Type B pancreatic cell (in vitro differentiated cells): ENCODE measurements around the gene CDKN2B. TPM values are rescaled to one million over a fixed set of nuclear protein-coding genes. Genes with fewer than 3 reads are reported as not detected.

Source experiments
- DNase-seq: peaks from one replicate; pipeline ENCODE4 v3.0.0; 2021; ENCODE audit warnings: mixed read lengths; ENCODE audit not compliant: unreplicated experiment; ENCODE audit errors: extremely low spot score
- H3K27ac Mint-ChIP-seq: 2 replicates; pipeline ENCODE4 v1.8.0; 2021; ENCODE audit warnings: mild to moderate bottlenecking, mixed read lengths
- H3K27me3 Mint-ChIP-seq: 2 replicates; pipeline ENCODE4 v1.8.0; 2021; ENCODE audit warnings: mixed read lengths
- H3K36me3 Mint-ChIP-seq: 2 replicates; pipeline ENCODE4 v1.8.0; 2021; ENCODE audit warnings: mixed read lengths
- H3K4me1 Mint-ChIP-seq: one replicate; pipeline ENCODE4 v1.8.0; 2021; ENCODE audit warnings: mixed read lengths; ENCODE audit not compliant: unreplicated experiment
- H3K4me3 Mint-ChIP-seq: 2 replicates; pipeline ENCODE4 v1.8.0; 2021; ENCODE audit warnings: mild to moderate bottlenecking, mixed read lengths
- H3K9me3 Mint-ChIP-seq: 2 replicates; pipeline ENCODE4 v1.8.0; 2021; ENCODE audit warnings: mixed read lengths
- CTCF ChIP-seq: fragments of 200-600 bp; sonication (generic); conservative IDR thresholded peaks from 2 replicates; pipeline ENCODE4 v1.5.0; 2021; ENCODE audit warnings: antibody characterized with exemption, mild to moderate bottlenecking
- total RNA-seq: library from RNA; stranded (reverse); gene quantifications from 2 replicates; pipeline ENCODE4 v1.2.1, GENCODE V29; 2021; ENCODE audit warnings: low replicate concordance

Gene CDKN2B
- total RNA-seq, 1 donor from 2014 or later = 18.4 TPM

DNA sequence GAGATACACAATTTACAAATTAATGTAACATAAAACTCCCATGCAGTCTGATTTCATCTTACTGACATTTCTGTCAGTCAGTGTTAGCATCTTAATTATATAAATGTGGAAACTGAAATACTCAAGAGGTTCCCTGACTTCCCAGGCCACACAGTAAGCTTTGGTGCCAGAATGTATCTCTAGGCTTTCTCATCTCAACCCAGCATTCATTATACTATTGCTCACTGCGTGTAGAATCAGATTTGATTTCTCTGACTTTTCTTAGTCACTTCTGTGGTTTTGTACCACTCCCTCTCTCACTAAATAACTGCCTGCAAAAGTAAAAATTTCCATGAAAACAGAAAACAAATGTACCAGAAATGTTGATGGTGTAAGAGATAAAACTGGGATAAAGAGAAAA lies 31.7 kb upstream of the CDKN2B start:
- Mint-ChIP-seq H3K27me3 (no peaks in the 10 kb centered on the region), H3K27ac (peak overlapping the region; percentile 96), H3K36me3 (no peaks in the 10 kb centered on the region), H3K4me3 (no peak overlapping the region), H3K4me1 (no peaks in the 10 kb centered on the region), H3K9me3 (no peaks in the 10 kb centered on the region)
- no peak for DNase-seq
- TF ChIP-seq CTCF = no peak

DNA sequence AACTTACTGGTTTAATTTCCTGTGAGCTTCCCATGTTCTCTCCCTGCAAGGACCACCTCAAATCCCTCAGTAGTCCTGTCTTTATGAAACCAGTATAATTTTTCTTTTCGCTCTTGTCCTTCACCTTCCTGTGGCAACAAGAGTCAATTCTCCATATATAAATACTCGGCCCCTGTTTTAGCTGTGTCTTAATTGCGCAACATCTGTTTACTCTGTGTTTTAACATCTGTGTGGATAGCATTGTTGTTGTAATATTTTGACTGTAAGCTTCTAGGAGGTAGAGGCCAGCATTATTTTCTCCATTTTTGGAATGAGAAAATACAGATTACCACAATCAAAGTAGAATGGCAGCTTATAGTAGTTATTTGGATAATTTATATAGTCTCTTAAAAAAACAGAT lies 30.2 kb upstream of the CDKN2B start:
- no peak for TF ChIP-seq CTCF
- no peaks in the 10 kb centered on the region for H3K9me3 Mint-ChIP-seq
- no peaks in the 10 kb centered on the region for H3K4me1 Mint-ChIP-seq
- H3K36me3 Mint-ChIP-seq = no peaks in the 10 kb centered on the region
- H3K4me3 Mint-ChIP-seq = no peak overlapping the region
- H3K27ac Mint-ChIP-seq = no peak overlapping the region
- no peaks in the 10 kb centered on the region for H3K27me3 Mint-ChIP-seq
- DNase-seq = no peak

DNA sequence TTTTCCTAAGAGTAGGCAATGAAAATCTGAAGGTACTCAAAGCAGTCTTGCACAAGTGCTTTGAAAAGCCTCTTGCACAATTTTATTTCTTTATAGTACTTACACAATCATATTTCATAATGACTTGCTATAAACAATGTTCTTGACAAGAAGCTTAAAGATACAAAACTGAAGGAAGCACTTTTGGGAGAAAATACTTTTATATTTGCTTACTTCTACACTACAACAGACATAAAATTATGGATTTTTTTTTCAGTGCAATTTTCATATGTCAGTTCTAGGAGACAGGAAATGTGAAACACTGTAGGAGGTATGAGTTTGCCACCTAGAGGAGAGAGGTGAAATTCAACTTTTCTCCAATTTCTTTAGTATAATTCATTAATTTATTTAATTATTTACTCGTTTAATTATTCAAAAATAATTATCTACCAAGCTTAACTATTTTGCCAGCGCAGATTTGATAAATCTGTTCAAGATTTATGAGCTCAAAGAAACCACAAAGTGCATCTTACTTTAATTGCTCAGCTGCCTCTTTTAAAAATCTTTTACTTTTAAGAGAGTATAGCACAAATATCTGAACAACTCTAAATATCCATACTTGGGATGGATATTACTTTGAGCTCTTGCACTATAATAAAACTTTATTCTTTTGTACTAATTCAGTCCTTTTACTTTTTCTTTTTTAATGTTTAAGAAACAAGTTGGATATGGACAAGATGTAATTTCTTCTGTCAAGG lies 29.0 kb upstream of the CDKN2B start:
- Mint-ChIP-seq H3K27me3 (no peaks in the 10 kb centered on the region), H3K4me3 (no peak overlapping the region), H3K4me1 (no peaks in the 10 kb centered on the region), H3K36me3 (no peaks in the 10 kb centered on the region), H3K27ac (peak overlapping the region; percentile 85), H3K9me3 (no peaks in the 10 kb centered on the region)
- peak; percentile 71 for TF ChIP-seq CTCF
- no peak for DNase-seq

- no peaks in the 10 kb centered on the region for H3K4me1 Mint-ChIP-seq
- peak overlapping the region; percentile 56 for H3K4me3 Mint-ChIP-seq
- H3K27ac Mint-ChIP-seq = peak overlapping the region; percentile 85
- TF ChIP-seq CTCF = no peak
- H3K36me3 Mint-ChIP-seq = no peaks in the 10 kb centered on the region
- no peak for DNase-seq
- H3K27me3 Mint-ChIP-seq = no peaks in the 10 kb centered on the region
- no peaks in the 10 kb centered on the region for H3K9me3 Mint-ChIP-seq
Observed at GRCh38 chr9:22036866-22037626, 27.9 kb upstream of the CDKN2B start.

DNA sequence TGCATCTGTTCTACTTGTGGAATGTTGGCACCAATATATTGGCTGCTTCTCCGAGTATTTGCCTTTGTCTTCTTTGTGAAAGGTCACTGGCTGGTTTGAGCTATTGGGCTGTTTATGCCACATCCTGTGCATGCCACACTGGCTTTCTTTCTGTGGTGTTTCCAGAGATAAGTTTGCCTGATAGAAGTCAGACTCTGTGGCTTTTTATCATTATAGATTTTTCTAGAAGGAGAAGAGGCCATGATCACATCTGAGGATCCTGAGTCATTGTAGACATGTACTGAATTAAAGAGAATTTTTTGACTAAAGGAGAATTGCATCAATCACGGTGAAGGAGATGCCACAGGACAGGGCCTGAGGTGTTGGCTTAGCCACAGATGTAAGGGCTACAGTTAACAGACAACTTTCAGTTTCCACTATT lies 26.5 kb upstream of the CDKN2B start:
- Mint-ChIP-seq H3K36me3 (no peaks in the 10 kb centered on the region), H3K27me3 (no peaks in the 10 kb centered on the region), H3K27ac (peak overlapping the region; percentile 44), H3K9me3 (no peaks in the 10 kb centered on the region), H3K4me3 (no peak overlapping the region), H3K4me1 (no peaks in the 10 kb centered on the region)
- DNase-seq = no peak
- no peak for TF ChIP-seq CTCF
